ENCODE data around the gene SLC26A2. TPM values are rescaled to one million over a fixed set of nuclear protein-coding genes. Genes with fewer than 3 reads are reported as not detected.

Gene SLC26A2
- total and polyA plus RNA-seq, 2 of the 8 experiments (the other 6 are each of a cell fraction or from before 2014, with no cell fraction given) = 3.7 to 11.4 TPM

GRCh38 chr5:150013931-150014330 is 53.4 kb downstream of the SLC26A2 start:
- Histone ChIP-seq H3K4ac (replicated peaks; ENCODE audit: insufficient read length, low read depth, low read length) (no peak overlapping the region), H2BK12ac (ENCODE audit: low read depth, low read length) (no peak overlapping the region), H3K79me1 (ENCODE audit: low read depth, low read length) (no peaks in the 10 kb centered on the region), H2BK5ac (ENCODE audit: low read depth, low read length) (no peak overlapping the region), H4K8ac (ENCODE audit: extremely low read depth, insufficient read depth, low read length) (no peak overlapping the region), H4K20me1 (replicated peaks in 1 of 2; ENCODE audit: control insufficient read depth in 1 of 2, insufficient read depth in 2 of 2, low read length in 2 of 2) (peaks cover 7 to 9% of the 10 kb centered on the region in 2 experiments), H3K4me1 (replicated peaks in 1 of 4; ENCODE audit: control insufficient read depth in 3 of 4, insufficient read depth in 4 of 4, low read length in 3 of 4) (no peaks in the 10 kb centered on the region), H3K4me2 (ENCODE audit: insufficient read depth in 1 of 2, low read depth in 2 of 2, low read length in 2 of 2) (no peak overlapping the region), H3K23me2 (ENCODE audit: low read depth, low read length) (no peaks in the 10 kb centered on the region), H4K91ac (replicated peaks; ENCODE audit: insufficient read length, low read length) (no peak overlapping the region), H3K36me3 (ENCODE audit: control insufficient read depth in 2 of 4, insufficient read depth in 4 of 4, low read length in 3 of 4) (peaks cover 8 to 71% (median 48%) of the 10 kb centered on the region in 4 experiments), H4K5ac (ENCODE audit: insufficient read length, low read depth, low read length) (no peak overlapping the region), H3K23ac (ENCODE audit: insufficient read length) (no peak overlapping the region), H2AFZ (ENCODE audit: low read length) (no peak overlapping the region), H3K9me3 (ENCODE audit: insufficient read depth in 2 of 2, low read depth in 1 of 2, low read length in 1 of 2) (0 out of 4 replicates have a peak, but pooled peaks cover 0 to 2% of the 10 kb centered on the region in 2 experiments), H3K4me3 (ENCODE audit: extremely low read depth in 1 of 4, insufficient read depth in 2 of 4, low read depth in 3 of 4, low read length in 4 of 4) (no peak overlapping the region), H2BK20ac (ENCODE audit: low read length) (no peak overlapping the region), H2BK120ac (replicated peaks; ENCODE audit: low read depth, low read length) (no peak overlapping the region), H3K56ac (replicated peaks; ENCODE audit: insufficient read length, low read depth, low read length) (no peak overlapping the region), H3K18ac (ENCODE audit: extremely low read depth, low read length) (no peak overlapping the region), H2BK15ac (ENCODE audit: low read length) (no peak overlapping the region), H3K9ac (replicated peaks in 1 of 4; ENCODE audit: extremely low read depth in 1 of 4, low read depth in 3 of 4, low read length in 3 of 4) (peak overlapping the region in 1 of 4 experiments; percentile 34; a peak in 1 of 7 replicates), H2AK5ac (ENCODE audit: low read depth, low read length) (no peak overlapping the region), H3K14ac (ENCODE audit: insufficient read length) (no peak overlapping the region), H3K79me2 (ENCODE audit: control insufficient read depth in 1 of 2, insufficient read depth in 2 of 2, low read length in 2 of 2) (no peaks in the 10 kb centered on the region), H3K27me3 (replicated peaks in 1 of 4; ENCODE audit: control insufficient read depth in 3 of 4, extremely low read depth in 1 of 4, insufficient read depth in 3 of 4, low read length in 3 of 4) (no peaks in the 10 kb centered on the region), H3K27ac (ENCODE audit: low read depth, low read length) (no peak overlapping the region)
- ChIA-PET CTCF (ENCODE audit: partially characterized antibody) (no interaction called here), POLR2A (ENCODE audit: partially characterized antibody) (no interaction called here)
- 97% methylated on average over 4 of the region's 4 CpGs; no CpG with 5 or more reads in 1 of the 2 experiments for WGBS, 2 experiments (ENCODE audit: extremely low coverage in 1 of 2, insufficient coverage in 1 of 2, insufficient read length in 1 of 2, insufficient replicate concordance in 2 of 2, low coverage in 1 of 2, low lambda C conversion rate in 2 of 2, missing lambda C conversion rate in 1 of 2)
- FAIRE-seq (no peak), DNase-seq (ENCODE audit: low read depth in 1 of 2, low spot score in 2 of 2) (no peak)
- TF ChIP-seq TEAD4 (IDR thresholded peaks at IDR 0.05; ENCODE audit: low read depth, low read length) (no peak), NANOG (IDR thresholded peaks at IDR 0.05; ENCODE audit: insufficient read depth, low read depth, low read length, poor library complexity, severe bottlenecking) (no peak), CBX5 (IDR thresholded peaks at IDR 0.05; ENCODE audit: low read depth, low read length) (no peak), BCL11A (IDR thresholded peaks at IDR 0.05; ENCODE audit: low read depth in 2 of 2, low read length in 2 of 2) (no peak), POLR2AphosphoS5 (IDR thresholded peaks at IDR 0.05; ENCODE audit: low read depth, low read length) (no peak), EZH2 (IDR thresholded peaks at IDR 0.05; ENCODE audit: low read depth, low read length, severe bottlenecking) (no peak), TBP (IDR thresholded peaks at IDR 0.05; ENCODE audit: low read depth, low read length) (no peak), USF2 (IDR thresholded peaks at IDR 0.05; ENCODE audit: low read length) (no peak), SIN3A (conservative IDR thresholded peaks at IDR 0.05 in 1 of 2, IDR thresholded peaks at IDR 0.05 in 1 of 2; ENCODE audit: low read depth in 1 of 2, low read length in 2 of 2) (no peak), ATF2 (IDR thresholded peaks at IDR 0.05; ENCODE audit: low read length) (no peak), RXRA (IDR thresholded peaks at IDR 0.05; ENCODE audit: insufficient read depth, low read depth, low read length) (no peak)
